A673 (cell line): Measurements from ENCODE around the gene PHF21A. TPM values are rescaled to one million over a fixed set of nuclear protein-coding genes. Genes with fewer than 3 reads are reported as not detected.

Experiments used
- BruUV-seq: library from RNA; stranded (reverse); fragments of 400-500 nt; replicated peaks from 2 replicates; lab custom pipeline; 2021; lab: Mats Ljungman, UMichigan
- CTCF ChIA-PET: fragments of 300-600 bp; sonication (Branson Sonifier 250); formaldehyde crosslinking; loops from one replicate; lab custom pipeline; 2022; ENCODE audit warnings: antibody characterized with exemption; lab: Charles Lee
- POLR2A ChIA-PET: fragments of 300-600 bp; sonication (Branson Sonifier 250); formaldehyde crosslinking; loops from one replicate; lab custom pipeline; 2022; ENCODE audit warnings: antibody characterized with exemption; ENCODE audit not compliant: low non-redundant PET; lab: Charles Lee
- DNase-seq: peaks from one replicate; pipeline ENCODE4 v3.0.0-alpha.2; 2015; ENCODE audit warnings: low spot score
- H3K27ac ChIP-seq: fragments of 200-600 bp; sonication (generic); 2 replicates; pipeline ENCODE4 v1.5.1; 2016; ENCODE audit warnings: mixed run types, low read depth, mild to moderate bottlenecking, mixed read lengths, antibody characterized with exemption, low read length; ENCODE audit not compliant: poor library complexity, severe bottlenecking
- H3K27me3 ChIP-seq: fragments of 200-600 bp; sonication (generic); replicated peaks from 2 replicates; pipeline ENCODE4 v1.6.1; 2017; ENCODE audit warnings: mixed run types, low read depth, mild to moderate bottlenecking, mixed read lengths, antibody characterized with exemption, low read length; ENCODE audit not compliant: insufficient read depth, poor library complexity
- H3K36me3 ChIP-seq: fragments of 200-600 bp; sonication (generic); 2 replicates; pipeline ENCODE4 v1.6.1; 2016; ENCODE audit warnings: mixed run types, mild to moderate bottlenecking, mixed read lengths, antibody characterized with exemption, low read length; ENCODE audit not compliant: insufficient read depth, poor library complexity, severe bottlenecking
- H3K4me1 ChIP-seq: fragments of 200-600 bp; sonication (generic); 2 replicates; pipeline ENCODE4 v1.6.1; 2017; ENCODE audit warnings: mixed run types, mild to moderate bottlenecking, mixed read lengths, antibody characterized with exemption, low read length; ENCODE audit not compliant: insufficient read depth, poor library complexity, severe bottlenecking
- H3K4me3 ChIP-seq: fragments of 200-600 bp; sonication (generic); 2 replicates; pipeline ENCODE4 v1.5.1; 2016; ENCODE audit warnings: low read depth, mixed run types, mild to moderate bottlenecking, mixed read lengths, low read length; ENCODE audit not compliant: poor library complexity, severe bottlenecking
- H3K9me3 ChIP-seq: fragments of 200-600 bp; sonication (generic); 2 replicates; pipeline ENCODE4 v1.6.1; 2016; ENCODE audit warnings: mixed run types, low read depth, mild to moderate bottlenecking, mixed read lengths, antibody characterized with exemption, low read length; ENCODE audit not compliant: poor library complexity, severe bottlenecking
- EZH2 ChIP-seq: fragments of 200-600 bp; sonication (generic); IDR thresholded peaks from 2 replicates; pipeline ENCODE4 v1.6.1; 2017; ENCODE audit warnings: borderline replicate concordance, low read depth, mild to moderate bottlenecking, mixed read lengths, antibody characterized with exemption, low read length; ENCODE audit not compliant: poor library complexity, severe bottlenecking
- intact Hi-C: fragments of 100-400 bp; cut with micrococcal nuclease; formaldehyde crosslinking; loops from one replicate; pipeline ENCODE4 v1.10.0; 2022; ENCODE audit not compliant: unreplicated experiment
- total RNA-seq: library from RNA; stranded (reverse); gene quantifications from 2 replicates; pipeline ENCODE4 v1.2.3, GENCODE V29; 2021
- TF ChIP-seq, protein P1 (sequence below): fragments of 300-800, 200-600 bp; sonication (generic); conservative IDR thresholded peaks from 2 replicates; pipeline ENCODE4 v1.5.1; 2017; ENCODE audit warnings: low read depth, mild to moderate bottlenecking, antibody characterized with exemption, low read length, moderate library complexity, mixed read lengths

Gene PHF21A
- total RNA-seq, 1 experiment from 2014 or later: 77.2 TPM

DNA sequence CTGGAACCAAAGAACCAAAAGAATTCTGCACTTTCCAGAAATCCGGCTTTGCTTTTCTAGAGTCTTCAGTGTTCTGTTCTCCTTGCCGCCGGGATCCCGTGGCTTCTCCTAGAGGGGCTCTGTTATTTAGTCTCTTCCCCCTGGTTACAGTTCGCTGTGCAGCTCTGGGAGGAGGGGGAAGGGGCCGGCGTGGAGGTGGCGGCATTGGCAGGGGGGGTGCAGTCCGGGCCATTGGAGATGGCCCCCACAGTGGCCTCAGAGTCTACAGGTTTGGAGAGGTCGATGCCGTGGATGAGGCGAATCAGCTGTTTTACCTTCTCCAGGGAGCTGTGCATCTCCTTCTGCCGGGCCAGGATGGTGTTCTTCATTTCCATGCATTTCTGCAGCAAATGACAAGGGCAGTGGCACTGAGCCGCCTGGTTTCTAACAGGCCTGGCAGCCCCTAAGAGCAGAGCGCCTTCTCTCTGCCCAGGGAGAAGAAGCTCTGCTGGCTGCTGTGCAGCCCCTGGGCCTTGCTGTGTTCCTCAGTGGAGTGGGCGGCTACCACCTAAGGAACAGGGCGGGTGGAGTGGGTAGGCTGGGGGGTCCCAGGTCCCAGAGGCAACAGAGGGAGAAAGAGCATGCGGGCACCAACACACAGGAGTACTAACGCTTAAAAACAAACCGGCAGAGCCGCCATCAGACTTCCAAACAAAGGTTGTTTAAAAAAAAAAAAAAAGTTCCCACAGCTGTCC lies 187.2 kb downstream of the PHF21A start:
- ChIA-PET POLR2A (no interaction called here), CTCF (interaction anchor here (0.7 kb wide), 1 partner anchor 61 kb away, joined by 3 read pairs; no protein-coding TSS in a partner anchor)
- DNase-seq: no peak
- intact Hi-C loops: no loop called here
- Histone ChIP-seq H3K4me3 (no peak overlapping the region), H3K9me3 (no peaks in the 10 kb centered on the region), H3K27ac (no peak overlapping the region), H3K4me1 (no peaks in the 10 kb centered on the region), H3K27me3 (no peaks in the 10 kb centered on the region), H3K36me3 (peaks cover 46% of the 10 kb centered on the region)
- BruUV-seq: no TSS peak
- TF ChIP-seq, protein P1, sequence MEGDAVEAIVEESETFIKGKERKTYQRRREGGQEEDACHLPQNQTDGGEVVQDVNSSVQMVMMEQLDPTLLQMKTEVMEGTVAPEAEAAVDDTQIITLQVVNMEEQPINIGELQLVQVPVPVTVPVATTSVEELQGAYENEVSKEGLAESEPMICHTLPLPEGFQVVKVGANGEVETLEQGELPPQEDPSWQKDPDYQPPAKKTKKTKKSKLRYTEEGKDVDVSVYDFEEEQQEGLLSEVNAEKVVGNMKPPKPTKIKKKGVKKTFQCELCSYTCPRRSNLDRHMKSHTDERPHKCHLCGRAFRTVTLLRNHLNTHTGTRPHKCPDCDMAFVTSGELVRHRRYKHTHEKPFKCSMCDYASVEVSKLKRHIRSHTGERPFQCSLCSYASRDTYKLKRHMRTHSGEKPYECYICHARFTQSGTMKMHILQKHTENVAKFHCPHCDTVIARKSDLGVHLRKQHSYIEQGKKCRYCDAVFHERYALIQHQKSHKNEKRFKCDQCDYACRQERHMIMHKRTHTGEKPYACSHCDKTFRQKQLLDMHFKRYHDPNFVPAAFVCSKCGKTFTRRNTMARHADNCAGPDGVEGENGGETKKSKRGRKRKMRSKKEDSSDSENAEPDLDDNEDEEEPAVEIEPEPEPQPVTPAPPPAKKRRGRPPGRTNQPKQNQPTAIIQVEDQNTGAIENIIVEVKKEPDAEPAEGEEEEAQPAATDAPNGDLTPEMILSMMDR: no peak

DNA sequence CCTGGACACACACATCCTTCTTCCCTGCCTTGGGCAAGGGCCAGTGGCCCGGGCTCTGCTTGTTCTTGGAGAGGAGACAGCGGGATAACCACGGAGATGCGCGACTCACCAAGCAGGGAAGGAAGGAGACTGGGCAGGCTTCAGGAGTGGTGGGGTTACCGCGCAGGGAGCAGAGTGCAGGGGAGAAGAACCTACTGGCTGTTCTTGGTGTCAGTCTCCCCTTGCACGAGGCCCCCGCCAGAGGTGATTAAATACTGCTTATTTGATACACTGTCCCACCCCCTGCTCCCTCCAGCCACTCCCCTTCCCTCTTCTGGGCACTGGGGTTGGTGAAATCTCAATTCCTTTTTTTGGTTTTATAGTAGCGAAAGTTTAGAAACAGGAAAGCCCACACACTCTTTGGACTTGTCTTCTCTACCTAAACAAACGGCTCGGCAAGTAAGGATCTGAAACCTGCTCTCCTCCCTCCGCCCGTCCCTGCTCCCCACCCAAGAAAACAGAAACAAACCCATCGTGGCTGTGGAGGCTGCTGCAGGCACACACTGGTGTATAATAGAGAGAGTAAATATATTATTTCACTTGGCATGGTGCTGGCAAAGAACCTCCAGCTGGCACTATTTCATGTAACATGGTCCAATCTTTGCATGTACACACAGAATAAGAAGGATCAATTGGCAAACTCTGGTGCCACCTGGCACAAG lies 188.0 kb downstream of the PHF21A start:
- TSS peak; percentile 55 for BruUV-seq
- DNase-seq: no peak
- Histone ChIP-seq H3K4me3 (no peak overlapping the region), H3K4me1 (no peaks in the 10 kb centered on the region), H3K27ac (no peak overlapping the region), H3K27me3 (no peaks in the 10 kb centered on the region), H3K9me3 (no peaks in the 10 kb centered on the region), H3K36me3 (peaks cover 45% of the 10 kb centered on the region)
- intact Hi-C loops: no loop called here
- ChIA-PET CTCF (no interaction called here), POLR2A (no interaction called here)
- TF ChIP-seq, protein P1: no peak
- TF ChIP-seq EZH2: no peak

DNA sequence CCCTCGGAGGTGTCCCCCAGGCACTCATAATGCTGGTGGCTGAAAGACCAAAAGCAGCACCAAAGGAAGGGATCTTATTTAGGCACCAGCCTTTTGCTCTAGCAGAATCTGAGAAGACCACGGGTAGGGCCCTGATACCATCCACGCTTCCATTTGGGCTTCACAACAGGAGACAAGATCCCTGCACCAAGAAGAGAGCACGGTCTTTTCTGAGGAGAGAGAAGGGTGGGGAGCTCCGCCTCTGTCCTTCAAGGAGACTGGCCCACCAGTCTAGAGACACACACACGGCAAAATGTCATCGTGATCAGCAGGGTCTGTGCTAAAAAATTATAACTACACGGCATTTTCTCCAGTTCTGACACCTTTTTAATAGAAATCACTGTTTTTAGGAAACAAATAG lies 189.0 kb downstream of the PHF21A start:
- H3K27ac ChIP-seq: no peak overlapping the region
- H3K27me3 ChIP-seq: no peaks in the 10 kb centered on the region
- H3K36me3 ChIP-seq: peaks cover 37% of the 10 kb centered on the region
- BruUV-seq: no TSS peak
- intact Hi-C loops: no loop called here
- DNase-seq: no peak
- H3K4me1 ChIP-seq: no peaks in the 10 kb centered on the region
- ChIA-PET CTCF (interaction anchor here (1.2 kb wide), 1 partner anchor 74 kb away, joined by 3 read pairs; no protein-coding TSS in a partner anchor), POLR2A (no interaction called here)
- H3K4me3 ChIP-seq: no peak overlapping the region
- H3K9me3 ChIP-seq: no peaks in the 10 kb centered on the region
- TF ChIP-seq EZH2: no peak
- TF ChIP-seq, protein P1: no peak
